ENCODE measurements around the gene HIPK1.

DNA sequence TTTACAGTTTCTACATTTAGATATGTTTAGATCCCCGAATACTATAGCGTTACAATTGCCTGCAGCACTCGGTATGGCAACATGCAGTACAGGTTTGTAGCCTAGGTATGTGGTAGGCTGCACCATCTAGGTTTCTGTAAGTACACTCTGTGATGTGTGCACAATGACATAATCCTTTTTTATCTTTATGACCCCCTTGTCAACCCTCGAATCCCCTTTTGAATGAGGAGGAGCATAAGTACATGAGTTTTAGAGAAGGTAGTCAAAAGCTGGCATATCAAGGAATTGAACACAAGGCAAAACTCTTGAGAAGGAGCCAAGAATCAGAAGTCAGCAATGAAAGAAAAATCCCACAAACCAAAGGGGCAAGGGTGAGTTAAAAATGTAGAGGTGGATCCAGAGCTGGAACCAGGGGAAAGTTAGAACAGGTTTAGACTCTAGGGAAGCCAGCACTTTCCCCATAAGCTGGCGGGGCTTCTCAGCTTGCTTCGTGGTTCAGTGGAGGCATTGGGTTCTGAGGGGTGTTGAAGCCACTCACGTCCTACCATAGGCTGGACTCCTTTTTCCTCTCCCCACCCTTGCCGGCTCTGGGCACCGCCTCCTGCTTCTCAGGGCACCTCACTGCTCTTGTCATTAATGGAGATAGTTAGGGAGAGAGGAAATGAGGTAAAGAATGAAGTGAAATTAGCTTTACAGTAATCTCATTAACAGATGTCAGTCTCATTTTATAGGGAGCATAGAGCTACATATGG lies 81.5 kb downstream of the HIPK1 start:
- TF ChIP-seq, protein P1, sequence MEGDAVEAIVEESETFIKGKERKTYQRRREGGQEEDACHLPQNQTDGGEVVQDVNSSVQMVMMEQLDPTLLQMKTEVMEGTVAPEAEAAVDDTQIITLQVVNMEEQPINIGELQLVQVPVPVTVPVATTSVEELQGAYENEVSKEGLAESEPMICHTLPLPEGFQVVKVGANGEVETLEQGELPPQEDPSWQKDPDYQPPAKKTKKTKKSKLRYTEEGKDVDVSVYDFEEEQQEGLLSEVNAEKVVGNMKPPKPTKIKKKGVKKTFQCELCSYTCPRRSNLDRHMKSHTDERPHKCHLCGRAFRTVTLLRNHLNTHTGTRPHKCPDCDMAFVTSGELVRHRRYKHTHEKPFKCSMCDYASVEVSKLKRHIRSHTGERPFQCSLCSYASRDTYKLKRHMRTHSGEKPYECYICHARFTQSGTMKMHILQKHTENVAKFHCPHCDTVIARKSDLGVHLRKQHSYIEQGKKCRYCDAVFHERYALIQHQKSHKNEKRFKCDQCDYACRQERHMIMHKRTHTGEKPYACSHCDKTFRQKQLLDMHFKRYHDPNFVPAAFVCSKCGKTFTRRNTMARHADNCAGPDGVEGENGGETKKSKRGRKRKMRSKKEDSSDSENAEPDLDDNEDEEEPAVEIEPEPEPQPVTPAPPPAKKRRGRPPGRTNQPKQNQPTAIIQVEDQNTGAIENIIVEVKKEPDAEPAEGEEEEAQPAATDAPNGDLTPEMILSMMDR (IDR thresholded peaks at IDR 0.05; ENCODE audit: poor library complexity): no peak
- TF ChIP-seq EZH2phosphoT487 (IDR thresholded peaks at IDR 0.05; ENCODE audit: low read depth, severe bottlenecking, unreplicated experiment): no peak
- no peak for TF ChIP-seq EZH2 (IDR thresholded peaks at IDR 0.05; ENCODE audit: borderline replicate concordance)

Data from hepatocyte (in vitro differentiated cells).